ENCODE measurements around the gene MRC2.
A peak's percentile ranks its signal among the peaks of the same experiment; 100 is the strongest.

Gene MRC2

DNA sequence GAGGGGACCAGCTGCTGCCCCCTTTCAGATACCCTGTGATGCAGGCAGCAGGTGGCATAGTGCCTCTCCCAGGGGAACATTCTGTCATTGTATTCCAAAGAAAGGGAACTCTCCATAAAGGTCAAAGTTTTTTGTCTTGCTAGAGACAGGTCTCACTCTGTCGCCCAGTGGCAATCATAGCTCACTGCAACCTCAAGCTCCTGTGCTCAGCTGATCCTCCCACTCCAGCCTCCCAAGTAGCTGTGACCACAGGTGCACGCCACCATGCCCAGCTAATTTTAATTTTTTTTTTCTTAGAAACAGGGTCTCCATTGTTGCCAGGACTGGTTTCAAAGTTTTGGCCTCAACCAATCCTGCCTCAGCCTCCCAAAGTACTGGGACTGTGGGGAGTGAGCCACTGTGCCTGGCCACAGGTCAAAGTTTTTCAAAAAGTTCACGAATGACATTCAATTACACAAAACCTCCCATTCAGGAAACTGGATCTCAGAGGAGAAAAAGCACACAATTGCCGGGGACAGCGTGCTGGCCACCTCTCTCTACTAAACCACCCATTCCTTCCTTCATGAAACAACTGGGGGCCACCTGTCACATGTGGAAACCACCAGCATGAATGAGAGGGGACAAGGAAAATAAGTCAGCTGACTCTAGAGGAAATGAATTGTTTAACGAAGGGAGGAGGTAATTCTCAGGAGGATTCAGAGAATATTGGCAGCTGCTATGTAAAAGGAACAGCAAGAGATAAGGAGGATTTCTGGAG, 100.6 kb downstream of the MRC2 start:
- peak; percentile 85 to 97 for DNase-seq

GRCh38 chr17:62732125-62732524, 104.7 kb downstream of the MRC2 start:
- DNase-seq = peak; percentile 10 to 53

GRCh38 chr17:62735044-62735651, 107.7 kb downstream of the MRC2 start:
- DNase-seq = peak in 1 of 2 experiments; percentile 6

GRCh38 chr17:62737513-62737912, 110.0 kb downstream of the MRC2 start:
- DNase-seq = no peak

GRCh38 chr17:62738281-62738680, 110.8 kb downstream of the MRC2 start:
- no peak for DNase-seq

- DNase-seq = peak in 1 of 2 experiments; percentile 17
These were observed 112.3 kb downstream of the MRC2 start for GRCh38 chr17:62739645-62740388.

- DNase-seq = no peak
These were observed 113.8 kb downstream of the MRC2 start for GRCh38 chr17:62741290-62741689.

Measured in NCI-H524 (cell line).